Duodenal mucosa (tissue), 2 donors: ENCODE measurements around the gene RWDD4.

Experiments used
- H3K27ac ChIP-seq: one replicate; pipeline ENCODE4 v1.7.0; 2013; ENCODE audit warnings: low read depth, low read length
- H3K27me3 ChIP-seq, 2 donors: one replicate each; pipeline ENCODE4 v1.7.0; 2013; ENCODE audit warnings: low read length in 2 of 2, control low read depth in 1 of 2; ENCODE audit not compliant: insufficient read depth in 2 of 2, control insufficient read depth in 1 of 2
- H3K36me3 ChIP-seq, 2 donors: one replicate each; pipeline ENCODE4 v1.7.0; 2013; ENCODE audit warnings: low read length in 2 of 2, control low read depth in 1 of 2; ENCODE audit not compliant: insufficient read depth in 2 of 2, control insufficient read depth in 1 of 2
- H3K4me1 ChIP-seq, 2 donors: one replicate each; pipeline ENCODE4 v1.7.0; 2013; ENCODE audit warnings: low read length in 2 of 2, control low read depth in 1 of 2; ENCODE audit not compliant: insufficient read depth in 2 of 2, control insufficient read depth in 1 of 2
- H3K4me3 ChIP-seq, 2 donors: one replicate each; pipeline ENCODE4 v1.7.0; 2013; ENCODE audit warnings: low read length in 2 of 2, low read depth in 1 of 2
- H3K9ac ChIP-seq, 2 donors: one replicate each; pipeline ENCODE4 v1.7.0; 2013; ENCODE audit warnings: low read length in 2 of 2, low read depth in 1 of 2
- H3K9me3 ChIP-seq, 2 donors: one replicate each; pipeline ENCODE4 v1.7.0; 2013; ENCODE audit warnings: low read length in 2 of 2, control low read depth in 1 of 2; ENCODE audit not compliant: control insufficient read depth in 1 of 2

The RWDD4 gene

DNA sequence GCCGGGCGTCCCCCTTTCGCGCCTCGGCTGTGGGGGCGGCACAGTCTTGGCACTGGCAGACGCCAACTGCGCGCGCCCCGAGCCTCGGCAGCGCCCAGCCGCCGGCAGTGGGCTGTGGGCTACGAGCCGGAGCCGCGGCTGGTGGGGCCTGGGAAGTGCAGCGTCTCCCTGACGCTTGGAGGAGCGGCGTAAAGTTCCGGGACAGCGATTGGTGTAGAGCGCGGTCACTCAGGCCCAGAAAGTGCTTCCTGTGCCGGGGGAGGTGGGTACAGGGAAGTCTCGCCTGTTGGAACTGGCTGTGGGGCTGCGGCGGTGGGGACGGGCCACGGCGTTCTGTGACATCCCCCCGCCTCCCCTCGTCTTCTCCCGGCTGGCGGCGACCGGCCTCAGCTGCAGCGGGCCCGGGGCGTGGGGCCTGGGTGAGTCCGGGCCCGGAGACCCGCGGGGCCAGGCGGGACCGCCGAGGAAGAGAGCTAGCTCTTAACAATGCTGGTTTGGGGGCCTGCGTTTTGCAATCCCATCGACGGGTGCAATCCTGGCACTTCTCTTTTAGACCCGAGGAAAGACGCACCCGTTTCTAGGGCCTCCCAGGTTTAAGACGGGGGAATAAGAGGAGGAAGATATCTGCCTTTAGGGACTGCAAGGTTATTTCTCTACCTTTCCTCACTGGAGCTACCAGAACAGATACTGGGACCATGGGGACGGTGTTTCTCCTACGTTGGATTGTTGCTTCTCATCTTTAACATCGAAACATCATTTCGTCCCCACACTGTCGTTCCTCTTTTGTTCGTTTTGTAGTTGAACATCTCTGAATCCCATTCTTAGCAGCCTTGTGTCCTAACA, at the start of gene RWDD4, which contains the start of gene TRAPPC11:
RWDD4 (minus strand) TSS at position 157 of the 843 bp plus-strand sequence. CDS start 233 bp downstream, outside the sequence.
TRAPPC11 (plus strand) TSS at position 265 of the 843 bp plus-strand sequence. CDS start 4,575 bp downstream, outside the sequence.
- Histone ChIP-seq H3K9ac (peak within 1 kb of the TSS; percentile 61 to 94), H3K9me3 (no peaks in the 10 kb centered on the region), H3K27me3 (no peaks in the 10 kb centered on the region), H3K27ac (peak within 1 kb of the TSS; percentile 72), H3K36me3 (peaks cover 0 to 3% of the 10 kb centered on the region in 2 donors), H3K4me3 (peak within 1 kb of the TSS; percentile 69 to 99), H3K4me1 (peaks cover 13 to 24% of the 10 kb centered on the region in 2 donors)

GRCh38 chr4:183702492-183702891, 43.5 kb upstream of the RWDD4 start:
- H3K36me3 ChIP-seq = peaks cover 42 to 64% of the 10 kb centered on the region in 2 donors
- no peak overlapping the region for H3K4me3 ChIP-seq
- no peaks in the 10 kb centered on the region for H3K4me1 ChIP-seq
- H3K9me3 ChIP-seq = no peaks in the 10 kb centered on the region
- H3K27ac ChIP-seq = no peak overlapping the region
- H3K27me3 ChIP-seq = no peaks in the 10 kb centered on the region
- H3K9ac ChIP-seq = no peak overlapping the region

GRCh38 chr4:183700407-183700806, 41.4 kb upstream of the RWDD4 start:
- no peaks in the 10 kb centered on the region for H3K9me3 ChIP-seq
- no peak overlapping the region for H3K27ac ChIP-seq
- no peaks in the 10 kb centered on the region for H3K4me1 ChIP-seq
- H3K4me3 ChIP-seq = no peak overlapping the region
- H3K9ac ChIP-seq = no peak overlapping the region
- H3K36me3 ChIP-seq = peaks cover 43 to 79% of the 10 kb centered on the region in 2 donors
- H3K27me3 ChIP-seq = no peaks in the 10 kb centered on the region

DNA sequence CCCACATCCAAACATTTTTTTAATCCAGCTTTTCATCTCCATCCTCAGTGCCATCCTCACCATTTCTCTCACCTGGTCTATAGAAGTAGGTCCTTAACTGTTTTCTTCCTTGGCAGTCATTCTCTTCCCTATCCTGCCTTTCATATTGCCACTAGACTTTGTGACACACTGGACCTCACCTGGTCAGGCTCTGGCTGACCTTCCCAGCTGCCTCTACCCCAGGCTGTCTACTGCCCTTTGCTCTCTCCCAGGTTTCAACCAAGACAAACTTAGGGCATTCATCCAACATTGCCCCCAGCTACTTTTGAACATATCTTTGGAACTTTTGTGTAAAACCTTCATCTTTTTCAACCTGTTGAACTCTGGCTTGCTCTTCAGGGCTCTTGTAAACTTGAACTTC, 39.9 kb upstream of the RWDD4 start:
- H3K9ac ChIP-seq = no peak overlapping the region
- H3K4me1 ChIP-seq = no peaks in the 10 kb centered on the region
- H3K27ac ChIP-seq = no peak overlapping the region
- H3K36me3 ChIP-seq = peaks cover 41 to 89% of the 10 kb centered on the region in 2 donors
- H3K4me3 ChIP-seq = no peak overlapping the region
- H3K9me3 ChIP-seq = no peaks in the 10 kb centered on the region
- no peaks in the 10 kb centered on the region for H3K27me3 ChIP-seq

DNA sequence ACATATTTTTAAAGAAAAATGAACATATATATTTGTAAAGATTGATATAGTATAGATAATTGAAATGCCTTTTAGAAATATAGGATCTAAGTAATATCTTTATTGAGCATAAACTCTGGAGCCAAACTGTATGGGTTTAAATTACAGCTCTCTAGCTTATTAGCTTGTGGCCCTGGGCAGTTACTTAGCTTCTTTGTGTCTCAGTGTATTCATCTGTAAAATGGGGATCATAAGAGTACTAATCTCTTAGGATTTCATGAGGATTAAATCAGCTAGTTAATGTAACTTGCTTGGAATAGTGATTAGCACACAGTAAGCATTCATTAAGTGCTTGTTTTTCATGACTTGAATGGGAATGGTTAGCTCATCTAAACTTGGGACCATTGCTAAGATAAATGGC, 32.9 kb upstream of the RWDD4 start:
- Histone ChIP-seq H3K36me3 (peaks cover 19 to 64% of the 10 kb centered on the region in 2 donors), H3K27me3 (no peaks in the 10 kb centered on the region), H3K4me1 (no peaks in the 10 kb centered on the region), H3K9me3 (no peaks in the 10 kb centered on the region), H3K27ac (no peak overlapping the region), H3K9ac (no peak overlapping the region), H3K4me3 (no peak overlapping the region)

GRCh38 chr4:183691006-183691405, 32.0 kb upstream of the RWDD4 start:
- Histone ChIP-seq H3K4me3 (no peak overlapping the region), H3K9me3 (no peaks in the 10 kb centered on the region), H3K27ac (no peak overlapping the region), H3K36me3 (peaks cover 22 to 61% of the 10 kb centered on the region in 2 donors), H3K9ac (no peak overlapping the region), H3K27me3 (no peaks in the 10 kb centered on the region), H3K4me1 (no peaks in the 10 kb centered on the region)

GRCh38 chr4:183688216-183688615, 29.2 kb upstream of the RWDD4 start:
- no peaks in the 10 kb centered on the region for H3K4me1 ChIP-seq
- no peak overlapping the region for H3K9ac ChIP-seq
- H3K9me3 ChIP-seq = no peaks in the 10 kb centered on the region
- no peak overlapping the region for H3K27ac ChIP-seq
- H3K27me3 ChIP-seq = no peaks in the 10 kb centered on the region
- H3K4me3 ChIP-seq = no peak overlapping the region
- peaks cover 25 to 50% of the 10 kb centered on the region in 2 donors for H3K36me3 ChIP-seq

DNA sequence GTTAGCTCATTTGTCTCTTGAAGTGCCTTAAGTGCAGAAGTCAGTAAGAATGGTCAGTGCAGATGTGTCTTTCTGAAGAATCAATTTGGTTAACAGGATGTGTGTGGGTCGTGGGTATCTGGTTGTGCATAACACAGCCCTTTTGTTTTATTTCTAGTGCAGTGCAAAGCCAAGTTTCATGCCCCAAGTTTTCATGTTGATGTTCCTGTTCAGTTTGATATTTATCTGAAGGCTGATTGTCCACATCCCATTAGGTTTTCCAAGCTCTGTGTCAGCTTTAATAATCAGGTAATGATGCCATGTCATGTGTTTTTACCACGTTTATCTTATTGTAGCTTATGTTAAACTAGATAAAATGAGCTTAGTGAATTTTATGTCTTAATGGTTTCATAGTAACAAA, 27.5 kb upstream of the RWDD4 start:
- Histone ChIP-seq H3K9ac (no peak overlapping the region), H3K4me1 (no peaks in the 10 kb centered on the region), H3K27ac (no peak overlapping the region), H3K4me3 (no peak overlapping the region), H3K36me3 (peaks cover 12 to 39% of the 10 kb centered on the region in 2 donors), H3K9me3 (no peaks in the 10 kb centered on the region), H3K27me3 (no peaks in the 10 kb centered on the region)

GRCh38 chr4:183681119-183681518, 22.1 kb upstream of the RWDD4 start:
- Histone ChIP-seq H3K36me3 (peaks cover 13 to 30% of the 10 kb centered on the region in 2 donors), H3K27ac (no peak overlapping the region), H3K4me3 (no peak overlapping the region), H3K9me3 (no peaks in the 10 kb centered on the region), H3K27me3 (no peaks in the 10 kb centered on the region), H3K4me1 (no peaks in the 10 kb centered on the region), H3K9ac (no peak overlapping the region)

GRCh38 chr4:183675625-183676024, 16.6 kb upstream of the RWDD4 start:
- H3K4me3 ChIP-seq = no peak overlapping the region
- no peaks in the 10 kb centered on the region for H3K27me3 ChIP-seq
- no peaks in the 10 kb centered on the region for H3K9me3 ChIP-seq
- H3K27ac ChIP-seq = no peak overlapping the region
- H3K9ac ChIP-seq = no peak overlapping the region
- H3K4me1 ChIP-seq = no peaks in the 10 kb centered on the region
- H3K36me3 ChIP-seq = peaks cover 5 to 20% of the 10 kb centered on the region in 2 donors
